Prostate gland (tissue), 2 donors: ENCODE measurements around the gene ENDOV.

Experiments
- CTCF ChIP-seq, 4 experiments: fragments of 200-600 bp in 2 of 4; fragments of 450-650 bp in 2 of 4; sonication (generic) in 2 of 4; IDR thresholded peaks; 1 replicate in 3 of 4; 2 replicates in 1 of 4; pipeline ENCODE4 v1.5.1; 2016 to 2019; ENCODE audit warnings: antibody characterized with exemption in 4 of 4, mild to moderate bottlenecking in 2 of 4, moderate library complexity in 2 of 4
- POLR2A ChIP-seq: fragments of 450-650 bp; IDR thresholded peaks from one replicate; pipeline ENCODE4 v1.6.1; 2016; ENCODE audit warnings: antibody characterized with exemption, mild to moderate bottlenecking
- POLR2AphosphoS5 ChIP-seq: sonication (generic); formaldehyde crosslinking; IDR thresholded peaks from one replicate; pipeline ENCODE4 v1.6.1; 2017; ENCODE audit warnings: antibody characterized with exemption

DNA sequence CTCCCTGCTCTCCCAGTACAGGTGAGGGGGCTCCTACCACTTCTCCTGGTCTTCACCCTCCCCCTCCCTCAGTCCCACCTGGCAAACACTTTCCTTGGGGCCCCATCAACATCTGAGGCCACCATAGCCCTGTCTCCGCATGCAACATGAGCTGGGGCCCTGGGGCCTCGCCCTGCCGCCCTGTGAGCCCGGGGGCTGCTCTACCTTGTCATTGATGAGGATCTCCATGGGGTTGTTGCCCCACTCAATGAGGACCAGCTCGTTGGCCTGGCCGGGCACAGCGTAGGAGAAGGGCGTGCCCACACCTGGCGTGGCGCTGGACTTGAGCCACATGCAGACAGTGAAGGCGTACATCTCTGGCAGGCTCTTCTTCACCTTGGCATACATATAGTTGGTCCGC is 58.0 kb downstream of the ENDOV start:
- TF ChIP-seq CTCF (IDR thresholded peaks at IDR 0.05) (no peak), POLR2AphosphoS5 (no peak), POLR2A (no peak)
